ENCODE measurements around the gene BAD. TPM values are rescaled to one million over a fixed set of nuclear protein-coding genes. Genes with fewer than 3 reads are reported as not detected.

BAD gene
- polyA plus RNA-seq, 2 of the 4 experiments (the other 2 are of a cell fraction), result 33.7 to 68.4 TPM

DNA sequence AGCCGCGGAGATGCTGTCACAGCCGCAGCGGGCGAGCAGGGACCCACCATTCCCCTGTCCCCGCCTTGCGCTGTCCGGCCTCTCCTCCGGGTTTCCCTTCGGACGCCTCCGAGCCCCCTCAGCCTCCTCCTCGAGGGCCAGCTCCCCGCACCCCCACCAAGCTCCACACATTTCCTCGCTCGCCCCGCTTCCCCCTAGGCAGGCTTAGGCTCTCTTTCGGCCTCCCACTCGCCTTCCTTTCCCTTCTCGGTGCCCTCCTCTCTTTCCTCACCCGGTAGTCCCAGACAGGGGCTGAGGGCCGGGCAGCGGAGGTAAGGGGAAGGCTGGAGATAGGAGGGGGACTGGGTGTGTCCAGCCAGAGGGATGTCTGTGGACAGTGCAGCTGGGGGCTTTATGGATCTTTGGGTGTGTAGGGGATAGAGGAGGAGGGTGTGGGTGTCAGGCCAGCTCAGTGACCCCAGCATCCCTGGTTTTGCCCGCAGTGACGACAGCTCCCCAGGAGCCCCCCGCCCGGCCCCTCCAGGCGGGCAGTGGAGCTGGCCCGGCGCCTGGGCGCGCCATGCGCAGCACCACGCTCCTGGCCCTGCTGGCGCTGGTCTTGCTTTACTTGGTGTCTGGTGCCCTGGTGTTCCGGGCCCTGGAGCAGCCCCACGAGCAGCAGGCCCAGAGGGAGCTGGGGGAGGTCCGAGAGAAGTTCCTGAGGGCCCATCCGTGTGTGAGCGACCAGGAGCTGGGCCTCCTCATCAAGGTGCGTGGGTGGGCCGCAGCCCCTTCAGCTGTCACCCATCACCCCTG, 8.2 kb upstream of the BAD start:
- no peak overlapping the region for H3K4me3 ChIP-seq
- no peak for ATAC-seq
- no peaks in the 10 kb centered on the region for H3K9me3 ChIP-seq
- DNase-seq (ENCODE audit: low read depth in 1 of 2, low spot score in 1 of 2), result no peak
- H3K4me2 ChIP-seq, result no peak overlapping the region
- TF ChIP-seq JUNB (IDR thresholded peaks at IDR 0.05) (no peak), CEBPB (IDR thresholded peaks at IDR 0.05) (no peak), HOXA7 (CRISPR knock-in tag; IDR thresholded peaks at IDR 0.05) (no peak), EHMT2 (IDR thresholded peaks at IDR 0.05; ENCODE audit: low read depth) (no peak), HEYL (CRISPR knock-in tag; IDR thresholded peaks at IDR 0.05) (no peak), HOXB13 (CRISPR knock-in tag; IDR thresholded peaks at IDR 0.05; ENCODE audit: low read depth) (no peak), ZNF302 (CRISPR knock-in tag; IDR thresholded peaks at IDR 0.05) (no peak), MAFK (IDR thresholded peaks at IDR 0.05; ENCODE audit: partially characterized antibody) (no peak), POLR2AphosphoS2 (conservative IDR thresholded peaks at IDR 0.05; ENCODE audit: low read length) (no peak), RAD21 (conservative IDR thresholded peaks at IDR 0.05 in 1 of 2, IDR thresholded peaks at IDR 0.05 in 1 of 2) (no peak), FOSB (CRISPR knock-in tag; IDR thresholded peaks at IDR 0.05) (no peak), CHD4 (IDR thresholded peaks at IDR 0.05; ENCODE audit: borderline replicate concordance) (no peak)
- TF ChIP-seq, protein P1, sequence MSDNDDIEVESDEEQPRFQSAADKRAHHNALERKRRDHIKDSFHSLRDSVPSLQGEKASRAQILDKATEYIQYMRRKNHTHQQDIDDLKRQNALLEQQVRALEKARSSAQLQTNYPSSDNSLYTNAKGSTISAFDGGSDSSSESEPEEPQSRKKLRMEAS (IDR thresholded peaks at IDR 0.05), result no peak
- no peak for FAIRE-seq
- H3K4me1 ChIP-seq, result peaks cover 5% of the 10 kb centered on the region; the same call in 2 of the 3 replicates
- CTCF ChIA-PET, result interaction anchor here (1.0 to 20.5 kb wide), 4 partner anchors 10 to 39 kb away, joined by 3 to 448 read pairs (median 4); partner anchors contain the start of genes CATSPERZ and ESRRA
- POLR2A ChIA-PET, result no interaction called here
- 86% methylated on average over 34 of the region's 42 CpGs for WGBS (ENCODE audit: missing lambda C conversion rate)
- no peak overlapping the region for H3K27ac ChIP-seq

DNA sequence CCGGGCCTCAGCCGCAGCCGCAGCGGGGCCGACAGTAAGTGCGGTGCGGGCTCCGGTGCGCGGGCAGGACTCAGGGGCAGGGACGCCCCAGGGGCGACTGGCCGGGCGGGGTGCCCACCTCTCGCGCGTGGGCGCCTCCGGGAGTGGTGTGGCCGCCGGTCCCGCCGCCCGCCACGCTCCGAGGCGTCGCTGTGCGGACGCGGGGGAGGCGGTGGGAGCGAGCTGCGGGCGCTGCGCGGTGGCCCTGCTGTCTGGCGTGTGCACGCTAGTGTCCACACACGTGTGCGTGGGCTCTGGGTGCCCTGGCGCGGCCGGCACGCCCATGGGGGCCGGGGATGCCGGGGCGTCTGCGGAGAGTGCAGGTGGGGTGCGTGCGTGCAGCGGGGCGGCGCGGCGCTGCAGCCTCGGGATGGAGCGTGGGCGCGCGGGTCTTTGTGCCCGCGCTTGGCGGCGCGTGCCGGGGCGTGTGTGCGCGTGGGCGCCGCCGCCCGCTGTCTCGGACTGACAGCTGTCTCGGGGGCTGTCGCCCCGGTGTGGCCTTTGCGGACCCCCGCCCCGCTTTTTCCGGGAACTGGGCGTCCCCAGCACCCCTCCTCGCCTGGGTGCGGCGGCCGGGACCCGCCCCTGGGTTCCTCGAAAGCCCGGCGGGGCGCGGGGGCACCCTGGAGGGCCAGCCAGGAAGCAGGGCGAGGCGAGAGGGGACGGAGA, 7.4 kb upstream of the BAD start:
- peak overlapping the region; percentile 49 for H3K4me2 ChIP-seq
- no peak overlapping the region for H3K4me3 ChIP-seq
- ATAC-seq (no peak), DNase-seq (ENCODE audit: low read depth in 1 of 2, low spot score in 1 of 2) (no peak), FAIRE-seq (no peak)
- H3K4me1 ChIP-seq, result peaks cover 5% of the 10 kb centered on the region; the same call in 2 of the 3 replicates
- 0 out of 6 replicates have a peak overlapping the region, but pooled peaks of 1 of the 2 experiments have one; percentile 30 for H3K27ac ChIP-seq
- no peaks in the 10 kb centered on the region for H3K9me3 ChIP-seq
- 36% methylated on average over 10 of the region's 96 CpGs for WGBS (ENCODE audit: missing lambda C conversion rate)
- POLR2A ChIA-PET, result no interaction called here
- CTCF ChIA-PET, result interaction anchor here (1.1 to 20.5 kb wide), 2 partner anchors 10 to 12 kb away, joined by 3 to 448 read pairs; partner anchors contain the start of genes CATSPERZ and ESRRA
- TF ChIP-seq, protein P2, sequence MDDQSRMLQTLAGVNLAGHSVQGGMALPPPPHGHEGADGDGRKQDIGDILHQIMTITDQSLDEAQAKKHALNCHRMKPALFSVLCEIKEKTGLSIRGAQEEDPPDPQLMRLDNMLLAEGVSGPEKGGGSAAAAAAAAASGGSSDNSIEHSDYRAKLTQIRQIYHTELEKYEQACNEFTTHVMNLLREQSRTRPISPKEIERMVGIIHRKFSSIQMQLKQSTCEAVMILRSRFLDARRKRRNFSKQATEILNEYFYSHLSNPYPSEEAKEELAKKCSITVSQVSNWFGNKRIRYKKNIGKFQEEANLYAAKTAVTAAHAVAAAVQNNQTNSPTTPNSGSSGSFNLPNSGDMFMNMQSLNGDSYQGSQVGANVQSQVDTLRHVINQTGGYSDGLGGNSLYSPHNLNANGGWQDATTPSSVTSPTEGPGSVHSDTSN (IDR thresholded peaks at IDR 0.05), result no peak
- no peak for TF ChIP-seq NFE2L2 (conservative IDR thresholded peaks at IDR 0.05; ENCODE audit: low read length)
- no peak for TF ChIP-seq ESRRA (IDR thresholded peaks at IDR 0.05; ENCODE audit: borderline replicate concordance, low read length)
- no peak for TF ChIP-seq SMC3 (IDR thresholded peaks at IDR 0.05)
- no peak for TF ChIP-seq HDAC2 (IDR thresholded peaks at IDR 0.05)
- TF ChIP-seq, protein P3, sequence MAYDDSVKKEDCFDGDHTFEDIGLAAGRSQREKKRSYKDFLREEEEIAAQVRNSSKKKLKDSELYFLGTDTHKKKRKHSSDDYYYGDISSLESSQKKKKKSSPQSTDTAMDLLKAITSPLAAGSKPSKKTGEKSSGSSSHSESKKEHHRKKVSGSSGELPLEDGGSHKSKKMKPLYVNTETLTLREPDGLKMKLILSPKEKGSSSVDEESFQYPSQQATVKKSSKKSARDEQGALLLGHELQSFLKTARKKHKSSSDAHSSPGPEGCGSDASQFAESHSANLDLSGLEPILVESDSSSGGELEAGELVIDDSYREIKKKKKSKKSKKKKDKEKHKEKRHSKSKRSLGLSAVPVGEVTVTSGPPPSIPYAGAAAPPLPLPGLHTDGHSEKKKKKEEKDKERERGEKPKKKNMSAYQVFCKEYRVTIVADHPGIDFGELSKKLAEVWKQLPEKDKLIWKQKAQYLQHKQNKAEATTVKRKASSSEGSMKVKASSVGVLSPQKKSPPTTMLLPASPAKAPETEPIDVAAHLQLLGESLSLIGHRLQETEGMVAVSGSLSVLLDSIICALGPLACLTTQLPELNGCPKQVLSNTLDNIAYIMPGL (CRISPR knock-in tag; IDR thresholded peaks at IDR 0.05; ENCODE audit: borderline replicate concordance), result no peak
- TF ChIP-seq FOSB (CRISPR knock-in tag; IDR thresholded peaks at IDR 0.05), result no peak
- TF ChIP-seq, protein P4, sequence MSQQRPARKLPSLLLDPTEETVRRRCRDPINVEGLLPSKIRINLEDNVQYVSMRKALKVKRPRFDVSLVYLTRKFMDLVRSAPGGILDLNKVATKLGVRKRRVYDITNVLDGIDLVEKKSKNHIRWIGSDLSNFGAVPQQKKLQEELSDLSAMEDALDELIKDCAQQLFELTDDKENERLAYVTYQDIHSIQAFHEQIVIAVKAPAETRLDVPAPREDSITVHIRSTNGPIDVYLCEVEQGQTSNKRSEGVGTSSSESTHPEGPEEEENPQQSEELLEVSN (IDR thresholded peaks at IDR 0.05; ENCODE audit: borderline replicate concordance, low read depth), result no peak
- no peak for TF ChIP-seq POLR2A (IDR thresholded peaks at IDR 0.05; ENCODE audit: low read length)
- TF ChIP-seq CHD4 (IDR thresholded peaks at IDR 0.05; ENCODE audit: borderline replicate concordance), result no peak
- TF ChIP-seq, protein P5, sequence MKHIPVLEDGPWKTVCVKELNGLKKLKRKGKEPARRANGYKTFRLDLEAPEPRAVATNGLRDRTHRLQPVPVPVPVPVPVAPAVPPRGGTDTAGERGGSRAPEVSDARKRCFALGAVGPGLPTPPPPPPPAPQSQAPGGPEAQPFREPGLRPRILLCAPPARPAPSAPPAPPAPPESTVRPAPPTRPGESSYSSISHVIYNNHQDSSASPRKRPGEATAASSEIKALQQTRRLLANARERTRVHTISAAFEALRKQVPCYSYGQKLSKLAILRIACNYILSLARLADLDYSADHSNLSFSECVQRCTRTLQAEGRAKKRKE (CRISPR knock-in tag; IDR thresholded peaks at IDR 0.05; ENCODE audit: low read depth), result no peak
- no peak for TF ChIP-seq JUN (IDR thresholded peaks at IDR 0.05)
- no peak for TF ChIP-seq HOXB13 (CRISPR knock-in tag; IDR thresholded peaks at IDR 0.05; ENCODE audit: low read depth)
- TF ChIP-seq EHF (CRISPR knock-in tag; IDR thresholded peaks at IDR 0.05), result no peak

Measured in A549 (cell line).